DMS 273 treated with DMSO at 0.1 percent for 48 hours (cell line): ENCODE data around the gene OTOF.

Experiments
- DNase-seq: peaks from one replicate; lab custom pipeline; 2025; lab: John Stamatoyannopoulos, UW

Gene OTOF

DNA sequence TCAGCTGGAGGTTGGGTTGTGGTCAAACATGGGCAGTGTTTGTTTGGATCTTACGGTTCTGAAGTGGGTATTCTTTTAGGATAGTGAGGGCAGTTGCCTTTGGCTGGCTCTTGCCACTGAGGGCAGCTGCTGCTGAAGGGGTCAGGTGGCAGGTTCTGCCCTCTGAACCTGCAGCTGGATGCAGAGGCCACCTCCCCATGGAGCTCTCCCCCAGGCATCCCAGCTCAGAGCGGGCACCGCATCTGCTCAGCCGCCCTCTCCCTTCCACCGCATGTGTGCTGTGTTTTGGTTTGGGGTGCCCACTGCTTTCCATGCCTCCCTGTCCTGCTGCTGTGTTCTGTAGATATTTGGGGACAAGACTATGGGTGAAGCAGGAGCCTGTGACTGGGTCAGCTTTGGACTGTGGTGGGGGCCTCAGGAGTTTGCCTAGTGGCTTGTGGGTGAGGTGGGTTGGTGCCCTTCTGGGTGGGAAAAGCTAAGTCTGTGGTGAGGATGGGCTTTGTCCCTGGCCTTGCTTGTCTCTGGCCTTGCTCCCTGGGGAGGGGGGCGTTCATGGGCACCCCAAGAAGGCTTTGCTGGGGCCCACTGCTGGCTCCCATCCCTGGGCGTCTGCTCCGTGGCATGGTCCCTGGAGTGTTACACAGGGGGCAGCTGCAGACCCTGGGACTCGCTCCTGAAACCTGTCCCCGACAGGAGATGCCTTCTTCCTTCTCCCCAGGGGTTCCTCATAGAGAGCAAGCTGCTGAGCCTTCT is 28.5 kb downstream of the OTOF start:
- no peak for DNase-seq

DNA sequence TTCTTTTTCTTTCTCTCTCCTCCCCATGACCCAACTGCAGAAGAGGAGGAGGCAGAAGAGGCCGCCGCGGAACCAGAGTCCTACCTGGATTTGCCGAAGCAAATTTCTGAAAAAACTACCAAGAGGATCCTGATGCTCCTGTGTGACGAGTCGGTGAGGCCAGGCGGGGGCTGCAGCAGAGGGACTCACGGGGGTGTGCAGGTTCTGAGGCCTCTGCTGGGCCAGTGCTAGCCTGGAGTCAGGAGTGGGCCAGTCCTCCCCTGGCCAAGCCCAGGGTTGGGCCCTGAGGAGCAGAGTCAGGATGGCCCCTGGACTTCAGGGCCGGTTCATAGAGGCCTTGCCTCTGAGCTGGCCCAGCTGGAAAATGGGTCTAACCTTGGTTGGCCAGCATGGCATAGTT is 29.3 kb downstream of the OTOF start:
- DNase-seq, result no peak

DNA sequence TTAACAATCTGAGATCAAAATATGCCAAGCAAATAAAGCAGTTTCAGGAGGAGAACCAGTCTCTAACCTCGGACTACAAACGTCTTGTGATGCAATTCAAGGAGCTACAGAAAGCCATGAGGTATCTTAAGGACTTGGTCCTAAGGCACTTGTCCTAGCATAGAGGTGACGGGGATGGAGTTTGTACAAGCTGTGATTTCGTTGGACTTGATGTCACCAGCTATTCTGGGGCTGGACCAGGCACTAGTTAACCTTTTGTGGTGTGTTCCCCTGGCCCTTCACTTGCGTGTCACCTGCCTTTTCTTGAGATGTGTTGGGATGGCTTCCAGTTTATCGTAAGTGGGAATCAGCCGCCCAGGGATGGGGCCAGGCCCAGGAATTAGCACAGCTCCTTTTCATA is 33.7 kb downstream of the OTOF start:
- no peak for DNase-seq

DNA sequence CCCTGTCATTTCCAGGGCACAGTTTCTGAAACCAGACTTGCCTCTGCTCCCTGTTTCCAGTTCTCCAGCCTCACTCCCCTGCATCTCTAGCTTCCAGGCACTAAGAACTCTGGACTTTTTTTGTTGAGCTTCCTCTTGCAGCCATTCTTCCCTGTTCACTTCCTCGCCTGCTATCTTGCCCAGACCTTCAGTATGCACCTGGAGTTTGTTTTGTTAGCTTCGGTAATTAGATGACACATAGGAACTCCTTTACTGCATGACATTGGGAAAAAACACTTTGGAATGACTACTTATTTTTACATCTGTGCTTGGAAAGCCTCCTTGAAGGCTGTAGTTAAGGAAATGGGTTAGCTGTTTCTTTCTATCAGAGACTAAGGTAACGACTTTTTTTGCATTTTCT is 35.2 kb downstream of the OTOF start:
- DNase-seq, result no peak

DNA sequence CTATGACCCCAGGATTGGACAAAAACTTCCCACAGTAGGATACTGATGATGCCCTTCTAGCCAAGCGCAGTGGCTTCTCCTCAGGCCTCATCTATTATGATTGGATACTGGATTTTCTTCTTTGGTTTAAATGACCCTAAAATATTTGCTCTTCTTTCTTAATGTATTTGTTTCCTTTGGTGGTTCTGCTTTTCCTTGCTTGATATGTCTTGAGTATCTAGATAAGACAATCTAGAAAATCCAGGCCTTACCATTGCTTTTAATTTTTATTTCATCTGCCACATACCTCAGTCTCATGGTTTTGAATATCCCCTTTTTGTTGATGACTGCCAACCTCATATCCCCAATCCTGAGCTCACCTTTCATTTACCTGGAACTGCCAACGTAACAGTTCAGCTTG is 35.6 kb downstream of the OTOF start:
- DNase-seq, result no peak

DNA sequence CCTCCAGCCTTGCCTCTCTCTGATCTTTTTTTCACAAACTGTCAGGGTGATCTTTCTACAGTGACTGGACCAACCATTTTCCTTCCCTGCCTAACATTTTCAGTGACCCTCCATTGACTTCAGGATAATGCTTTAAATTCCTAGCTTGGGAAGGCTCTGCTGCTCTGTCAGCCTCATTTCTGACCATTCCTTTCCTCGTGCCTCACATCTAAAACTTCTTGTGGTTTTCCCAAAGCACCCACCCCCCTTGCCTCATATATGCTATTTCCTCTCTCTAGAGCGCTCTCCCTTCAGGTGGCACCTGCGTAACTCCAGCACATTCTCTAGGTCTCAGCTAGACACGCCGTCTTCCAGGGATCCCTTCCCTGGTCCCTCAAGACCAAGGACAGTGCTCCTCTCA is 39.0 kb downstream of the OTOF start:
- DNase-seq, result no peak

DNA sequence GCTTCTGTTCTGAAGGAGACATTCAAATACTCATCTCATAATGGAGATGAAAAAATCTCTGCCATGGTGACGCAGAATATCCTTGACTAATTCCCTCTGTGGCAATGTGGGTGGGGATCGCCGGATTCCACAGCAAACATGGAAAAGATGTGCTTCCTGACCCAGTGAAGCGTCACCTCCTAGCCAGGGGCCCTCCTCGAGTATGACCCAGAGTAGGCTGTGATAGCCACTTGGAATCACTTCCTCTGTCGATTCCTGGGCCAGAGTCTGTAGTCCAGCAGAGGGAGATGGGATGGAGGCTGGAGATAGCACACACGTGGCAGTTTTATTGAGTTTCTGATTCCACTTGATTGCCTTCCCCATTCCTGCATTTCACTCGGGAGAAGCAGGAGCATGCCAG is 39.4 kb downstream of the OTOF start:
- DNase-seq, result no peak

DNA sequence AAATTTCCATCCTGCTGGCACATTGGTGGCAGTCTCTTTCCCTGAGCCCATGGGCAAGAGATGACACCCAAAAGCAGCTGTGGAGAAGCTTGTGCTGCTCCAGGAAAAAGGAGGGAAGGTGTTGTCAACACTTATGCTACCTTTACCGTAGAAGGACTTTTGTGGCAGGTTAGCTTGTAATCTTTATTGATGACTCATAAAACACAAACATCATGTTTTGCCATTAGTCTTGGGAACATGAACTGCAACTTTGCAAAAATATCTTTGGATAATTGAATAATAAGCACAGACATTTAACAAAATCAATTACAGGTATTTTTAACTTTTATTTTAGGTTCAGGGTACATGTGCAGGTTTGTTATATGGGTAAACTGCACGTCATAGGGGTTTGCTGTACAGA is 42.8 kb downstream of the OTOF start:
- no peak for DNase-seq

DNA sequence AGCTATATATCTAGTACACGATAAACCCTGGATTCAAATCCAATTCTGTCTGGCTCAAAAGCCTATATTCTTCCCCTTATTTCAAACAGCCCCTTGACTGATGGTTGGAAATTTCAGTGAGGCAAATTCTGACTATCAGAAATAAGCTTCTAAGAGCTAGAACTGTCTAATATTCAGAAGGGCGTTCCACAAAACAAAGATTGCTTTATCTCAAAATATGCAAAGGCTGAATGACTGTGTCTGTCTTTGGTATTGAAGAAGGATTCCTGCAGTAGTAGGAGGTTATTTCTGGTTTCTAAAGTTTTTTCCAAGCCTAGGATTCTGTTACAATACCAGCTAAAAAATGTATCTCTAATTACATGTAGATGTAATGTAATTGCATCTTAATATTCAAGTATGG is 45.1 kb downstream of the OTOF start:
- no peak for DNase-seq

DNA sequence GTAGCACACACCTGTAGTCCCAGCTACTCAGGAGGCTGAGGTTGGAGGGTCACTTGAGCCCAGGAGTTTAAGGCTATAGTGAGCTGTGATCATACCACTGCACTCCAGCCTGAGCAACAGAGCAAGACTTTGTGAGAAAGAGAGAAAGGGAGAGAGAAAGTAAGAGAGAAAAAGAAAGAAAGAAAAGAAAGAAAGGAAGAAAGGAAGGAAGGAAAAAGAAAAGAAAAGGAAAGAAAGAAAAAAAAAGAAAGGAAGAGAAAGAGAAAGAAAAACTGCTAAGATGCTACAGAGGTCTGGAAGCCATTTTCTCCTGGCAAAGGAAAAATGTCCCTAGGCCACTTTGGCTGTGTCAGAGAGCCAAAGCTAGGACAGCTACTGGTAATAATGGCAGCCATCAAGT is 45.6 kb downstream of the OTOF start:
- no peak for DNase-seq

DNA sequence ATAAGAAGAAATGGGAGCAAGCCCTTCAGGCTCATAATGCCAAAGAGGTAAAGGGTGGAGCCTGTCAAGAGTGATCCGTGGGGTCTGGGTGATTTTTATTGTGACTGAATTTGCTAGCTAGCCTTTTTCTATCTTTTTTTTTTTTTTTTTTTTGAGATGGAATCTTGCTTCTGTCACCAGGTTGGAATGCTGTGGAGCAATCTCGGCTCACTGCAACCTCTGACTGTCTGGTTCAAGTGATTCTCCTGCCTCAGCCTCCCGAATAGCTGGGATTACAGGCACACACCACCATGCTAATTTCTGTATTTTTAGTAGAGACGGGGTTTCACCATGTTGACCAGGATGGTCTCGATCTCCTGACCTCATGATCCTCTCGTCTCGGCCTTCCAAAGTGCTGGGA is 47.1 kb downstream of the OTOF start:
- DNase-seq, result no peak

DNA sequence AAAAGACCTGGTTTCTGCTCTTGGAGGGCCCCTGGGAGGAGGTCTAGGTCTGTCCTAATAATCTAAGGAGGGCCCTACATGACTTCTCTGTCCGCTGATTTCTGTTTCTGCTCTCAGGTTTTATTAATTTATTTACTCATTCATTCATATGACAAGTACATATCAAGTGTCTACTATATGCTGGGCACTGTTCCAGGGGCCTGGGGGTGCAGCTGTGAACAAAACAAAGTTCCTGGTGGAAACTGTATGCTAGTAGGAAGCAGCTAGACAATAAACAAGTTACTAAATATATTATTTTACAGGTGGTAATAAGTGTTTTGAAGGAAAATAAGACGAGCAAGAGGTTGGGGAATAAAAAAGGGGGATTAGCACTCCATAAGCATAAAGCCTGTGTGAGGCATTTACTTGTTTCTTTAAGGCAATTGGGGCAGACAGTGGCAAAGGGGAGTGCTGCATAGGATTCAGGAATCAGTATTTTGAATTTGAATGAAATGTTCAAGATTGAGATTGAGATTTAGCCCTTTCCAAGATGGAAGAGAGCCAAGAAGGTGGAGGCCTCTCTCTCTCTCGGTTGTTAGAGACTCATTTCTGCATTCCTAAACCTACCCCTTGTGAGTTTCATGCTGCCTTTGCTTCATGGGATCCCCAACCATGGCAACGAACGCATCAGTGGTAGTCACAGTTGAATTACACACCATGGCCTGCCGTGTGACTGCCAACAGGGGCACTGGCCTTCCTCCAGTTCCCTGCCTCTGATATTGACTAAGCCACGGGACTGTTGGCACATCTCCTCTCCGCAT is 47.9 kb downstream of the OTOF start:
- peak; percentile 11 for DNase-seq

DNA sequence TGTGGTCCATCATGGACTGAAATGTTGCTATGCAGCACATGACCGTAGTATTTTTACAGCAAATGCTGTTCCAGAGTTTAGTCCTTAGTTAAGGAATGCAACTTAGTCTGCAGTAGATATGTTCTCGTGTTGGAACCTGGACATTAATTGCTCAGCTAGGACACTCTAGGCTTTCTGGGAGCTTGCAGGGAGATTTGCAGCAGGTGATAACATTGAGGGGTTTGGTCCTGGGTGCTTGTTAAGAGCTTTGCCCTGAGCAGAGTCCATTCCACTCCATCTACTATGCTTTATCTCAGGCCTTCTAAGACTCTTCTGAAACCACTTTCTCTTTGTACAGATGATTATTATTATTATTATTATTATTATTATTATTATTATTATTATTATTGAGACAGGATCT is 49.1 kb downstream of the OTOF start:
- DNase-seq, result no peak

DNA sequence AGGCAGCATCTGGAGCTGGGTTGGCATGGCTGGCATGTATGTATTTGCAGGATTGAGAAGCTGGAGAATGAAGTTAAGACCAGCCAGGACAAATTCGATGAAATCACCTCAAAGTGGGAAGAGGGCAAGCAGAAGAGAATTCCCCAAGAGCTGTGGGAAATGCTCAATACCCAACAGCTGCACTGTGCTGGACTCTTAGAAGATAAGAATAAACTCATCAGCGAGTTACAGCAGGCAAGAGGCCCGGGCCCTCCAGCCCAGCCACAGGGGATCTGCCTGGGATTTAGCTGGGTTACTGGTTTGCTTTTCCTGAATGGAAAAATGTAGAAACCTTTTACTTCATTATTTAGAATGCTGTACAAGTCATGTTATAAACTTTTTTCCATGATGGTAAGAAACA is 53.7 kb downstream of the OTOF start:
- no peak for DNase-seq

DNA sequence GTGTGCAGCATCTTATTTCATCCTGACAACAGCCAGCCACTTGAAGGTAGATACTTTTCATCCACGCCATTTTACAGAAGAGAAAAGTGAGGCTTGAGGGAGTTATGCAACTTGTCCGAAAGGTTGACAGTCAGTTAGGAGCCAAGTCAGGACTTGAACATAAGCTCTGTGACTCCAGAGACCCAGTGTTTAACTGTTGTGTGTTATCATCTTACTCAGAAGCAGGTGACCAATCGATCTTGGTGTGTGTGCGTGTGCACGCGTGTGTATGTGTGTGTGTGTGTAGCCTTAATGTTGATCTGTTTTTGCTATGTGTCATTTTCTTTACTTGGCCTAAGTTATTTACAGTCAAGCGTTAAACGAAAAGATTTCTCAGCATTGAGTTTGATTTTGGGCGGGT is 54.2 kb downstream of the OTOF start:
- DNase-seq, result no peak

DNA sequence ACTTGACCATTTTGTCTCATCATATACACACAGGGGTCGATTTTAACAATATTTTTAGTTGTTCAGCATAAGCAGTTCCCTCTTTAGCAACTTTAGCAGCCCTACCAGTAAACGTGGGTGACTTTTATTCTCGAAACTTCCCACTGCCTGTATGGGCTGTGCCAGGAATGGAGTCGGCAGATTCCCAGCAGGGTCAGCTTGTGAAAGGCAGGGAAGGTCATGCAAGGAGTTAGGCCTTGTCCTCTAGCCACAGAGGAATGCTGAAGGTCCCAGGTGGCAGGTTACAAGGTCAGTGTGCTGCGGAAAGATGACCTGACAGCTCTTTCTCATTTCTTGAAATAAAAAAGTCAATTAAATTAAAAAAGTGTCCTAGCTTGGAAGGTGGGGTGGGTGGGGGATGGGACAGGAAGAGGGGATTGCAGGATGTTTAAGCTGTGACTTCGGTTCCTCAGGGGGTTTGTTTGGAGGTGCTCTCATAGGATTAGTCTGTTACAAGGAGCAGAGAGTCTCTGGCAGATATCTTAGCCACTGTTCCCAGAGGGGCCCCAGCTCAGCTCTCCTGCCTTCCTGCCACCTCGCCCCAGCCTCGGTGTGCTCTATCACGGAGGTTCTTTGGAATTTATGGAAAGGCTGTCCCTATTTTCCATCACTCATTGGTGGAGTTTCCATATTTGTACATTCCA is 54.8 kb downstream of the OTOF start:
- DNase-seq, result no peak

DNA sequence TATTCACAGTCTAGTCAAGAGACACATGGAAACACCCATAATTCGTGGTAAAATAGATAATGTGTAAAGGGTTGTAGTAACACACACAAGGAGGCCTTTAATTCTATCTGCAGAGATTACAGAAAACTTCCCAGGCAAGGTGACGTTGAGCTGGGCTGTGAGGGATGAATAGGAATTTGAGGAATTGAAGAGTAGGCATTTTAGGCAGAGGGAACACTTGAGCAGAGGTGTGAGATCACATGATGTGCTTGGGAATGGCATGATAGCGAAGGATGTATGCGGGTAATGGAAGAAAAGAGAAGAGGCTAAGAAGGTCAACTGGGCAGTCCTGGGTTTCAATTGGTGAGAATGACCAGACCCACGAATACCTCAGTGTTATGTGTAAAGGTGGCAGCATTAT is 56.0 kb downstream of the OTOF start:
- no peak for DNase-seq

DNA sequence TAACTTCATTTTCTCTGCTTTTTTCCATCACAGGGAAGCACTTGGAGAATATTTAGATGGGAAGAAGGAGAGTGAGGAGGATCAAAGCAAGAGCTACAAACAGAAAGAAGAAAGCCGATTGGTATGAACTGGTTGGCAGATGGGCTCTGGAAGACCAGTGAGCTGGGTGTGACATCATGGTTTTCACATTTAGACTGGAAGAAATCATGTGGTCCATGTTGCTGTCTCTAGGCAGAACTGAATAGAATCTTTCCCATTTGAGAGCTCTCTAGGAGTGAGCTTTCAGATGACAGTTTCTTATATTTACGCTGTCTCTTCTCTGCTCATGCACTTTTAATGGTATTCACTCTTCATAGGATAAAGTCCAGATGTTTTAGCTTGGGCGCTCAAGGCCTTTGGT is 63.6 kb downstream of the OTOF start:
- DNase-seq, result peak; percentile 69

DNA sequence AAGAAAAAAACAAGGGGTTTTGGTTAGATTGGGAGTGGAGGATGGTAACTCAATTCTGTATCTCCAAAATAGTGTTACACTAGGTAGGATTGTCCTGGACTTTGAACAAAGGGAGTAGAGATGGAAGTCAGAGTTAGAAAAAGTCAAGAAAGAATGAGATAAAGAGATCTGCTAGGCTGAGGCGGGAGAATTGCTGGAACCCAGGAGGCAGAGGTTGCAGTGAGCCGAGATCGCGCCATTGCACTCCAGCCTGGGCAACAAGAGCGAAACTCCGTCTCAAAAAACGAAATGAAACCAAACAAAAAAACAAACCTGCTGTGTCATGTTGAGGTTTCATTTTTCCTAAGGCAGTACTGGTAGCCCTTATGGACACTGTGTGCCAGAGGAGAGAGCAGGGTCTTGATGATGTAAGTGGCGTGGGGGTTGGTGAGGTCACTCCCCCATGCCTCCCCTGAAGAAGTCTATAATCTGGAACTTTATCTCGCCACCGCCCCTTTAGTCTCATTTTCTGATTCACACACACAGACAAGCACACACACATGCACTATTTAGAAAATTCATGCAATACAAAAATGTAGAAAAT is 65.7 kb downstream of the OTOF start:
- no peak for DNase-seq

DNA sequence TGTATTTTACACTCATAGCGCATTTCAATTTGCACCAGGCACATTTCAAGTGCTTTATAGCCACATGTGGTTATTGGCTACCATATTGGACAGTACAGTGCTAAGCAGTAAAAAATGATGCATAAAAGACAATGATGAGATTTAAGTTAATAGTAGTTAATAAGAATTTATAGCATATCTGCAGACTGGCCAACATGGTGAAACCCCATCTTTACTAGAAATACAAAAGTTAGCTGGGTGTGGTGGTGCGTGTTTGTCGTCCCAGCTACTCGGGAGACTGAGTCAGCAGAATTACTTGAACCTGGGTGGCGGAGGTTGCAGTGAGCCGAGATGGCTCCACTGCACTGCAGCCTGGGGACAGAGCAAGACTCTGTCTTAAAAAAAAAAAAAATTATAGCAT is 66.5 kb downstream of the OTOF start:
- DNase-seq, result no peak

DNA sequence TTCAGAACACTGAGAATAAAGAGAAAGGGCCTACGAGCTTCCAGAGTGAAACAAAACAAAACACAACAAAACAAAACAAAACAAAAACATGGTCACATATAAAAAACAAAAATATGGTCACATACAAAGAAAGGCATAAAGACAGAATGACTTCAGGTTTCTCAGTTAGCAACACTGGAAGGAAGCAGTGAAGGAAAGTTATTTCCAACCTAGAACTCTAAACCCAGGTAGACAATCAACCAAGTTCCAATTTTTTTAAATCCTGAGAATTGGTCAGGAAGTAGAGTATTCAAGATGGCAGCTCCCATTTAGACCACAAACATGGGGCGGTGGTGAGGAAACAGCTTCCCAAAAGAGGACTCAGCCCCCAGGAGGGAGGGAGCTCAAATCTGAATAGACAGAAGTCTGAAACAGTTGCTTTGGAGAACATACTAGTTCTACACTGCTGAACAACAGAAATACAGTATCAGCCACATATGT is 67.1 kb downstream of the OTOF start:
- DNase-seq, result no peak

DNA sequence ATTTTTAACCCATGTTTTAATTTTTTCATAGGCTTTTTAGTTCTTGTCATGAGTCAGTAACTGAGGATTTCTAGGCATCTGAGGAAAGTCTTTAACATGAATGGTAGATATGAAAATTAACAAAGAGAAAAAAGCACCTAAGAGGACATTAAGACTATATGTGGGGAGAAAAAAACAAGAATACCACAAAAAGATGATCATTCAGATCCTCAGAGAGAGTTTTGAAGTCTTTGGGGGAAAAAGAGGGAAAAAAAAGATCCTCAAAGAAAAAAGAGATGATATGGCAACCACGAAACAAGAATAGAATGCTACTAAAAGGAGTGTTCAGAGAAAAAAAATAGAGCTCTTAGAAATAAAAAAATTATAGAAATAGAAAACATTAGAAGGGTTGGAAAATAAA is 68.1 kb downstream of the OTOF start:
- no peak for DNase-seq

DNA sequence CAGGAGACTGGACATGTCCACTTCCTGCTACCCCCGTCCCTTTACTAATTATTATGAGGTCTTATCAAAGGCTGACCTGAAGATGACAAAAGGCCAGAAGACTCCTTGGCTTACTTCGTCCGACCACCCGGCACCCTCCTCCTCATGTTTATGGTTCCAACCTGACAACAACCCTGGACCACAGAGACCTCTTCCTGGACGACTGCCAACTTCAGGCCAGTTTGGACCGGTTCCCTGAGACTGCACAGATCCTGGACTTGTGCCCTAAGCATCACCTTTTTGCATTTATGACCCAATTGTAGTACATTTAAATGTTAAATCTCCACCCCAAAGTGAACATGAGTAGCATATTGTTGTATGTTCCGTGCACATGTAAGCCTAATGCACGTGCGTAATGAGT is 70.4 kb downstream of the OTOF start:
- no peak for DNase-seq
